IMR-90 (cell line): Measurements from ENCODE around the gene H2BW2. TPM values are rescaled to one million over a fixed set of nuclear protein-coding genes. Genes with fewer than 3 reads are reported as not detected.

Experiments used
- ATAC-seq: fragments of 200-7000 bp; cut with Tn5 transposase; 2 replicates; pipeline ENCODE4 v1.9.1; 2020; ENCODE audit warnings: low read depth, mild to moderate bottlenecking, moderate library complexity
- Bru-seq: library from RNA; stranded (reverse); fragments of 400-500 nt; gene quantifications from one replicate; lab custom pipeline; 2021; lab: Mats Ljungman, UMichigan
- BruChase-seq, 2 experiments: library from RNA; stranded (reverse); fragments of 400-500 nt; gene quantifications; one replicate each; lab custom pipeline; 2021; lab: Mats Ljungman, UMichigan
- BruUV-seq: library from RNA; stranded (reverse); fragments of 400-500 nt; replicated peaks from 2 replicates; lab custom pipeline; 2021; lab: Mats Ljungman, UMichigan
- CTCF ChIA-PET: fragments of 300-600 bp; formaldehyde crosslinking; extraction: SDS; loops from one replicate; lab custom pipeline; 2021; ENCODE audit warnings: antibody characterized with exemption; lab: Yijun Ruan, JAX
- POLR2A ChIA-PET: fragments of 300-600 bp; sonication (Branson Sonifier 250); formaldehyde crosslinking; loops from one replicate; lab custom pipeline; 2022; ENCODE audit warnings: antibody characterized with exemption; ENCODE audit not compliant: unreplicated experiment; lab: Charles Lee
- DNase-seq: peaks from one replicate; pipeline ENCODE4 v3.0.0; 2013
- H2AFZ ChIP-seq: replicated peaks from 2 replicates; pipeline ENCODE3; 2013; ENCODE audit warnings: low read length, mild to moderate bottlenecking; ENCODE audit not compliant: poor library complexity
- H2AK5ac ChIP-seq: 2 replicates; pipeline ENCODE4 v1.6.1; 2013; ENCODE audit warnings: low read depth, low read length, inconsistent platforms
- H2AK9ac ChIP-seq: replicated peaks from 2 replicates; pipeline ENCODE3; 2013; ENCODE audit warnings: mild to moderate bottlenecking, low read depth, low read length, moderate library complexity; ENCODE audit not compliant: poor library complexity
- H2BK120ac ChIP-seq: 2 replicates; pipeline ENCODE4 v1.6.1; 2013; ENCODE audit warnings: low read depth, low read length, inconsistent platforms
- H2BK15ac ChIP-seq: 3 replicates; pipeline ENCODE4 v1.6.1; 2013; ENCODE audit warnings: low read depth, low read length, inconsistent platforms
- H2BK20ac ChIP-seq: 2 replicates; pipeline ENCODE4 v1.6.1; 2013; ENCODE audit warnings: low read depth, mild to moderate bottlenecking, inconsistent platforms, low read length, moderate library complexity
- H2BK5ac ChIP-seq: 2 replicates; pipeline ENCODE4 v1.6.1; 2013; ENCODE audit warnings: mild to moderate bottlenecking, low read depth, low read length, inconsistent platforms; ENCODE audit not compliant: poor library complexity, severe bottlenecking
- H3K14ac ChIP-seq: replicated peaks from 2 replicates; pipeline ENCODE4 v1.6.1; 2013; ENCODE audit warnings: low read depth, low read length, inconsistent platforms
- H3K18ac ChIP-seq: 2 replicates; pipeline ENCODE4 v1.6.1; 2013; ENCODE audit warnings: low read depth, low read length, control low read depth
- H3K23ac ChIP-seq: 2 replicates; pipeline ENCODE4 v1.6.1; 2013; ENCODE audit warnings: low read depth, low read length, inconsistent platforms
- H3K27ac ChIP-seq: 2 replicates; pipeline ENCODE4 v1.5.1; 2013; ENCODE audit warnings: mild to moderate bottlenecking, control low read depth, low read length; ENCODE audit not compliant: insufficient read depth
- H3K27me3 ChIP-seq: 2 replicates; pipeline ENCODE4 v1.6.1; 2013; ENCODE audit warnings: low read length; ENCODE audit not compliant: control insufficient read depth, insufficient read depth
- H3K36me3 ChIP-seq: 2 replicates; pipeline ENCODE4 v1.6.1; 2013; ENCODE audit warnings: low read length, mixed read lengths; ENCODE audit not compliant: control insufficient read depth, insufficient read depth
- H3K4ac ChIP-seq: 2 replicates; pipeline ENCODE4 v1.6.1; 2013; ENCODE audit warnings: low read depth, low read length, inconsistent platforms
- H3K4me1 ChIP-seq: 2 replicates; pipeline ENCODE4 v1.6.1; 2013; ENCODE audit warnings: low read length, mixed read lengths; ENCODE audit not compliant: control insufficient read depth, insufficient read depth
- H3K4me2 ChIP-seq: 2 replicates; pipeline ENCODE4 v1.6.1; 2013; ENCODE audit warnings: low read depth, mild to moderate bottlenecking, control low read depth, low read length, moderate library complexity
- H3K4me3 ChIP-seq: 2 replicates; pipeline ENCODE4 v1.5.1; 2013; ENCODE audit warnings: low read depth, mild to moderate bottlenecking, control low read depth, low read length, moderate library complexity; ENCODE audit not compliant: insufficient read depth
- H3K56ac ChIP-seq: 2 replicates; pipeline ENCODE4 v1.6.1; 2013; ENCODE audit warnings: low read length, inconsistent platforms; ENCODE audit not compliant: insufficient read depth; ENCODE audit errors: extremely low read depth
- H3K79me1 ChIP-seq, 2 experiments: 2 replicates each; pipeline ENCODE4 v1.6.1; 2013; ENCODE audit warnings: low read length in 2 of 2, inconsistent platforms in 1 of 2, low read depth in 1 of 2
- H3K9ac ChIP-seq: 2 replicates; pipeline ENCODE4 v1.6.1; 2013; ENCODE audit warnings: low read depth, low read length, control low read depth
- H3K9me1 ChIP-seq: 2 replicates; pipeline ENCODE4 v1.6.1; 2013; ENCODE audit warnings: low read length, inconsistent platforms; ENCODE audit not compliant: insufficient read depth
- H3K9me3 ChIP-seq: 2 replicates; pipeline ENCODE4 v1.6.1; 2013; ENCODE audit warnings: low read length; ENCODE audit not compliant: control insufficient read depth, insufficient read depth
- H4K20me1 ChIP-seq: 2 replicates; pipeline ENCODE4 v1.6.1; 2013; ENCODE audit warnings: low read length, inconsistent platforms; ENCODE audit not compliant: insufficient read depth
- H4K5ac ChIP-seq: 2 replicates; pipeline ENCODE4 v1.6.1; 2013; ENCODE audit warnings: mild to moderate bottlenecking, low read depth, low read length, control low read depth
- H4K8ac ChIP-seq, 2 experiments: 2 replicates each; pipeline ENCODE4 v1.6.1; 2013; ENCODE audit warnings: low read depth in 2 of 2, low read length in 2 of 2, control low read depth in 1 of 2, inconsistent platforms in 1 of 2
- H4K91ac ChIP-seq: 2 replicates; pipeline ENCODE4 v1.6.1; 2013; ENCODE audit warnings: low read depth, low read length, inconsistent platforms; ENCODE audit not compliant: insufficient read depth
- CEBPB ChIP-seq: IDR thresholded peaks from 2 replicates; pipeline ENCODE4 v1.6.1; 2012; ENCODE audit warnings: low read depth, low read length, improper control_type of control experiment
- CTCF ChIP-seq: conservative IDR thresholded peaks from 2 replicates; pipeline ENCODE4 v1.5.1; 2012; ENCODE audit warnings: mild to moderate bottlenecking, low read depth, low read length, improper control_type of control experiment
- FOS ChIP-seq: fragments of 150-350 bp; IDR thresholded peaks from 2 replicates; pipeline ENCODE4 v1.6.1; 2016; ENCODE audit warnings: low read depth, low read length
- MAFK ChIP-seq: IDR thresholded peaks from 2 replicates; pipeline ENCODE4 v1.6.1; 2012; ENCODE audit warnings: low read depth, low read length, improper control_type of control experiment
- MAZ ChIP-seq: IDR thresholded peaks from 2 replicates; pipeline ENCODE4 v1.6.1; 2012; ENCODE audit warnings: low read depth, mild to moderate bottlenecking, low read length, improper control_type of control experiment, moderate library complexity, borderline replicate concordance
- MXI1 ChIP-seq: IDR thresholded peaks from 2 replicates; pipeline ENCODE4 v1.6.1; 2012; ENCODE audit warnings: low read depth, mild to moderate bottlenecking, low read length, moderate library complexity, borderline replicate concordance
- NFE2L2 ChIP-seq: fragments of 150-350 bp; IDR thresholded peaks from 2 replicates; pipeline ENCODE4 v1.6.1; 2016; ENCODE audit warnings: low read depth, mild to moderate bottlenecking, low read length
- RCOR1 ChIP-seq: IDR thresholded peaks from 2 replicates; pipeline ENCODE4 v1.6.1; 2012; ENCODE audit warnings: mild to moderate bottlenecking, low read length, improper control_type of control experiment; ENCODE audit not compliant: insufficient replicate concordance
- RFX5 ChIP-seq: IDR thresholded peaks from 2 replicates; pipeline ENCODE4 v1.8.0; 2012; ENCODE audit warnings: low read depth, mild to moderate bottlenecking, low read length, moderate library complexity
- SMC3 ChIP-seq: fragments of 150-350 bp; IDR thresholded peaks from 2 replicates; pipeline ENCODE4 v1.6.1; 2016; ENCODE audit warnings: low read depth, mild to moderate bottlenecking, antibody characterized with exemption, low read length, moderate library complexity
- WGBS, 2 experiments: methylation state at CpG; one replicate each; pipeline versions ENCODE4 v1.1.5 to v1.1.7; 2013; ENCODE audit warnings: missing lambda C conversion rate in 2 of 2; ENCODE audit not compliant: insufficient read length in 1 of 2; ENCODE audit errors: extremely low coverage in 2 of 2; 5-methylcytosine and 5-hydroxymethylcytosine counted together
- dilution Hi-C: fragments of 300-500 bp; cut with HindIII; formaldehyde crosslinking; loops from one replicate; pipeline ENCODE4 v1.14.3; 2018; ENCODE audit warnings: low sequenced_read_pairs; ENCODE audit not compliant: unreplicated experiment
- in situ Hi-C: fragments of 300-500 bp; cut with MboI; formaldehyde crosslinking; loops from 3 replicates; pipeline ENCODE4 v1.14.3; 2019; ENCODE audit warnings: low sequenced_read_pairs, inconsistent platforms, mixed read lengths
- intact Hi-C: fragments of 100-400 bp; cut with micrococcal nuclease; formaldehyde crosslinking; loops from 2 replicates; pipeline ENCODE4 v1.10.0; 2022
- long read RNA-seq: library from polyadenylated mRNA; unstranded; transcript quantifications from one replicate; pipeline ENCODE4 v2.0.0, GENCODE V29; 2021; ENCODE audit not compliant: unreplicated experiment
- polyA plus RNA-seq, 3 experiments: library from polyadenylated mRNA; depleted of rRNA; stranded (reverse); fragments of >200 nt; gene quantifications; 2 replicates each; pipeline ENCODE4 v1.2.3, GENCODE V29; 2012; ENCODE audit warnings: low replicate concordance in 1 of 3
- total RNA-seq: library from RNA; depleted of rRNA; stranded (reverse); fragments of >200 nt; gene quantifications from 2 replicates; pipeline ENCODE4 v1.2.3, GENCODE V29; 2012; rRNA removed

H2BW2 gene
- total RNA-seq (not detected in 2 replicates), polyA plus RNA-seq (2012; rRNA removed) (not detected in 2 replicates), Bru-seq, nascent RNA (not detected), BruChase-seq, experiment 1, labeled RNA remaining after a 6-hour chase (not detected), BruChase-seq, experiment 2, labeled RNA remaining after a 2-hour chase (not detected)
- not detected in 2 replicates for polyA plus RNA-seq (2012; cell fraction: cytosol; rRNA removed)
- not detected in 2 replicates for polyA plus RNA-seq (2012; cell fraction: nucleus; rRNA removed; ENCODE audit: low replicate concordance)
- long read RNA-seq = 0 reads

DNA sequence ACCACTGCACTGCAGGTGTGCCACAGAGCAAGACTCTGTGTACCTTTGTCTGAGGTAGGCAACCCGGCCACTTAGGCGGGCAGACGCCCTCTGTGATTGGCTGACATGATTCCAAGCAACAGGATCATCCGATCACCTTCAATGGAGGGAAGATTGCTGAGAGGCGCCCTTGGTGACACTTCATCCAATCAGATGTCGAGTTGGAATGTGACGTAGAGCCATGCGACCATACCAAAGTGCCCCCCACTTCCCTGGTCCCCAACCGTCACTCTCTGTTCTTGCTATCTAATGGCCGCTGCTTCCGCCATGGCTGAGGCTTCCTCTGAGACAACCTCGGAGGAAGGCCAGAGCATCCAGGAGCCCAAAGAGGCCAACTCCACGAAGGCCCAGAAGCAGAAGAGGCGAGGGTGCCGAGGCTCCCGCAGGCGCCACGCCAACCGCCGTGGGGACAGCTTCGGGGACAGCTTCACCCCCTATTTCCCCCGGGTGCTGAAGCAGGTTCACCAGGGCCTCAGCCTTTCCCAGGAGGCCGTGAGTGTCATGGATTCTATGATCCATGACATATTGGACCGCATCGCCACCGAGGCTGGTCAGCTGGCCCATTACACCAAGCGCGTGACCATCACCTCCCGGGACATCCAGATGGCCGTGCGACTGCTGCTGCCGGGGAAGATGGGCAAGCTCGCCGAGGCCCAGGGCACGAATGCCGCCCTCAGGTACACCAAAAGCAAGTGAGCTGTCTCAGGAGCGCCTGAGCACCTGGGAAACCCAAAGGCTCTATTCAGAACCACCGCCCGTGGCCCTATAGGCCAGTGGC is at the start of gene H2BW2:
Gene H2BW2, plus strand, starts transcription at position 268 of the 817 bp plus-strand sequence. Its CDS starts 39 bp downstream, at position 307.
- H3K4me3 ChIP-seq = no peak within 1 kb of the TSS
- H2AFZ ChIP-seq = no peak within 1 kb of the TSS
- dilution Hi-C loops = no loop called here
- CTCF ChIA-PET = no interaction called here
- no peak within 1 kb of the TSS for H2BK120ac ChIP-seq
- no peak within 1 kb of the TSS for H2BK15ac ChIP-seq
- H3K36me3 ChIP-seq = no peaks in the 10 kb centered on the region
- H3K79me1 ChIP-seq = no peaks in the 10 kb centered on the region
- TF ChIP-seq MAFK (no peak), MAZ (no peak), CEBPB (no peak), MXI1 (no peak), RCOR1 (no peak), SMC3 (no peak), FOS (no peak), RFX5 (no peak), NFE2L2 (no peak), CTCF (no peak)
- H3K56ac ChIP-seq = no peak within 1 kb of the TSS
- no peaks in the 10 kb centered on the region for H4K20me1 ChIP-seq
- no peak within 1 kb of the TSS for H3K9ac ChIP-seq
- H2AK9ac ChIP-seq = no peak within 1 kb of the TSS
- H2BK20ac ChIP-seq = no peak within 1 kb of the TSS
- no peaks in the 10 kb centered on the region for H3K4me1 ChIP-seq
- H3K9me3 ChIP-seq = no peaks in the 10 kb centered on the region
- H2AK5ac ChIP-seq = no peak within 1 kb of the TSS
- H3K23ac ChIP-seq = no peak within 1 kb of the TSS
- DNase-seq (no peak), ATAC-seq (no peak)
- no peak within 1 kb of the TSS for H3K4me2 ChIP-seq
- no peak within 1 kb of the TSS for H3K18ac ChIP-seq
- 77% methylated on average over 20 of the region's 39 CpGs; no CpG with 5 or more reads in 1 of the 2 experiments for WGBS, 2 experiments
- no peak within 1 kb of the TSS for H3K4ac ChIP-seq
- H2BK5ac ChIP-seq = no peak within 1 kb of the TSS
- in situ Hi-C loops = no loop called here
- H3K14ac ChIP-seq = no peak within 1 kb of the TSS
- H3K27ac ChIP-seq = no peak within 1 kb of the TSS
- H4K5ac ChIP-seq = no peak within 1 kb of the TSS
- intact Hi-C loops = no loop called here
- no peak within 1 kb of the TSS for H4K8ac ChIP-seq
- no TSS peak for BruUV-seq
- H4K91ac ChIP-seq = no peak within 1 kb of the TSS
- H3K27me3 ChIP-seq = peaks cover 4% of the 10 kb centered on the region
- POLR2A ChIA-PET = no interaction called here
- no peaks in the 10 kb centered on the region for H3K9me1 ChIP-seq
